WTC11 (cell line): Measurements from ENCODE around the gene PCGF2. TPM values are rescaled to one million over a fixed set of nuclear protein-coding genes. Genes with fewer than 3 reads are reported as not detected.

Experiments
- ATAC-seq: fragments of 200-7000 bp; cut with Tn5 transposase; 2 replicates; pipeline ENCODE4 v1.10.0; 2021; ENCODE audit warnings: mild to moderate bottlenecking, moderate library complexity
- CTCF ChIA-PET: fragments of 300-600 bp; sonication (Branson Sonifier 250); formaldehyde crosslinking; loops from one replicate; lab custom pipeline; 2021; ENCODE audit warnings: antibody characterized with exemption; lab: Charles Lee
- POLR2A ChIA-PET: fragments of 350-600 bp; sonication (Branson Sonifier 250); formaldehyde crosslinking; loops from one replicate; lab custom pipeline; 2021; ENCODE audit warnings: antibody characterized with exemption; lab: Charles Lee
- DNase-seq: peaks from one replicate; pipeline ENCODE4 v3.0.0; 2021; ENCODE audit warnings: low spot score
- H3K27ac Mint-ChIP-seq: 2 replicates; pipeline ENCODE4 v1.8.0; 2021; ENCODE audit warnings: mixed read lengths
- H3K27me3 Mint-ChIP-seq: 2 replicates; pipeline ENCODE4 v1.8.0; 2021; ENCODE audit warnings: low read depth, mild to moderate bottlenecking, moderate library complexity, mixed read lengths
- H3K36me3 Mint-ChIP-seq: 2 replicates; pipeline ENCODE4 v1.8.0; 2021; ENCODE audit warnings: mixed read lengths
- H3K4me1 Mint-ChIP-seq: 2 replicates; pipeline ENCODE4 v1.8.0; 2022; ENCODE audit warnings: mixed read lengths
- H3K4me3 Mint-ChIP-seq: 2 replicates; pipeline ENCODE4 v1.8.0; 2021; ENCODE audit warnings: mild to moderate bottlenecking, moderate library complexity, mixed read lengths
- H3K9me3 Mint-ChIP-seq: 2 replicates; pipeline ENCODE4 v1.8.0; 2021; ENCODE audit warnings: mixed read lengths
- ARID4B ChIP-seq: sonication (generic); formaldehyde crosslinking; IDR thresholded peaks from 2 replicates; pipeline ENCODE4 v1.8.0; 2023; ENCODE audit warnings: missing genetic modification reagents, mild to moderate bottlenecking, borderline replicate concordance
- EMX1 ChIP-seq: fragments of 250-450 bp; sonication (Bioruptor Pico); IDR thresholded peaks from 2 replicates; pipeline ENCODE4 v1.8.0; 2021; ENCODE audit warnings: mild to moderate bottlenecking
- ERG ChIP-seq: fragments of 250-450 bp; sonication (Bioruptor Pico); IDR thresholded peaks from 2 replicates; pipeline ENCODE4 v1.8.0; 2021; ENCODE audit warnings: mild to moderate bottlenecking
- FOXP1 ChIP-seq: sonication (generic); formaldehyde crosslinking; IDR thresholded peaks from 2 replicates; pipeline ENCODE4 v1.8.0; 2022; ENCODE audit warnings: missing genetic modification reagents, mild to moderate bottlenecking, moderate library complexity, borderline replicate concordance
- GRHL2 ChIP-seq: fragments of 250-450 bp; sonication (Bioruptor Pico); IDR thresholded peaks from 2 replicates; pipeline ENCODE4 v1.8.0; 2022; ENCODE audit warnings: mild to moderate bottlenecking, moderate library complexity; ENCODE audit not compliant: insufficient replicate concordance, severe bottlenecking
- HMGXB4 ChIP-seq: sonication (generic); formaldehyde crosslinking; IDR thresholded peaks from 2 replicates; pipeline ENCODE4 v1.8.1; 2023; ENCODE audit warnings: mild to moderate bottlenecking, moderate library complexity, missing genetic modification reagents
- NR3C1 ChIP-seq: sonication (generic); formaldehyde crosslinking; conservative IDR thresholded peaks from 2 replicates; pipeline ENCODE4 v1.8.1; 2023; ENCODE audit warnings: low read depth, mild to moderate bottlenecking, missing genetic modification reagents
- RELA ChIP-seq: sonication (generic); formaldehyde crosslinking; IDR thresholded peaks from 2 replicates; pipeline ENCODE4 v1.8.1; 2022; ENCODE audit warnings: missing genetic modification reagents, mild to moderate bottlenecking, borderline replicate concordance
- SMAD3 ChIP-seq: sonication (generic); formaldehyde crosslinking; IDR thresholded peaks from 2 replicates; pipeline ENCODE4 v1.8.0; 2022; ENCODE audit warnings: missing genetic modification reagents, mild to moderate bottlenecking, borderline replicate concordance
- SOX15 ChIP-seq: fragments of 250-450 bp; sonication (Bioruptor Pico); IDR thresholded peaks from 2 replicates; pipeline ENCODE4 v1.9.0; 2021; ENCODE audit warnings: mild to moderate bottlenecking
- TEAD4 ChIP-seq: sonication (generic); formaldehyde crosslinking; IDR thresholded peaks from 2 replicates; pipeline ENCODE4 v1.8.0; 2022; ENCODE audit warnings: mild to moderate bottlenecking, missing genetic modification reagents
- USF2 ChIP-seq: sonication (generic); formaldehyde crosslinking; IDR thresholded peaks from 2 replicates; pipeline ENCODE4 v1.8.1; 2023; ENCODE audit warnings: mild to moderate bottlenecking, missing genetic modification reagents, moderate library complexity
- ZNF121 ChIP-seq: sonication (generic); formaldehyde crosslinking; IDR thresholded peaks from 2 replicates; pipeline ENCODE4 v1.8.0; 2023; ENCODE audit warnings: missing genetic modification reagents
- ZNF138 ChIP-seq: sonication (generic); formaldehyde crosslinking; conservative IDR thresholded peaks from 2 replicates; pipeline ENCODE4 v1.8.1; 2022; ENCODE audit warnings: mild to moderate bottlenecking, moderate library complexity, missing genetic modification reagents
- ZNF219 ChIP-seq: sonication (generic); formaldehyde crosslinking; IDR thresholded peaks from 2 replicates; pipeline ENCODE4 v1.8.0; 2023; ENCODE audit warnings: missing genetic modification reagents, mild to moderate bottlenecking, borderline replicate concordance
- ZNF232 ChIP-seq: sonication (generic); formaldehyde crosslinking; IDR thresholded peaks from 2 replicates; pipeline ENCODE4 v1.8.0; 2022; ENCODE audit warnings: mild to moderate bottlenecking, missing genetic modification reagents
- ZNF317 ChIP-seq: sonication (generic); formaldehyde crosslinking; IDR thresholded peaks from 2 replicates; pipeline ENCODE4 v1.8.1; 2023; ENCODE audit warnings: low read depth, mild to moderate bottlenecking, moderate library complexity, missing genetic modification reagents, borderline replicate concordance
- ZNF423 ChIP-seq: fragments of 250-450 bp; sonication (Bioruptor Pico); IDR thresholded peaks from 2 replicates; pipeline ENCODE4 v2.1.2; 2022; ENCODE audit warnings: mild to moderate bottlenecking, moderate library complexity
- total RNA-seq: library from RNA; stranded (reverse); gene quantifications from 3 replicates; pipeline ENCODE4 v1.2.3, GENCODE V29; 2021
- TF ChIP-seq, protein P1 (sequence below): sonication (generic); formaldehyde crosslinking; IDR thresholded peaks from 2 replicates; pipeline ENCODE4 v1.8.1; 2022; ENCODE audit warnings: low read depth, mild to moderate bottlenecking, moderate library complexity, missing genetic modification reagents, borderline replicate concordance
- TF ChIP-seq, protein P2 (sequence below): sonication (generic); formaldehyde crosslinking; IDR thresholded peaks from 2 replicates; pipeline ENCODE4 v1.8.1; 2023; ENCODE audit warnings: mild to moderate bottlenecking, missing genetic modification reagents, moderate library complexity

PCGF2 gene
- total RNA-seq, 1 experiment from 2014 or later: 104 TPM

- TF ChIP-seq RELA (CRISPR knock-in tag): no peak
- peak; percentile 32; the same call in 1 of the 2 replicates for TF ChIP-seq ZNF423 (CRISPR knock-in tag)
- TF ChIP-seq ZNF232 (CRISPR knock-in tag): no peak
- H3K4me1 Mint-ChIP-seq: peaks cover 42% of the 10 kb centered on the region
- ChIA-PET CTCF (interaction anchor here (0.9 to 4.4 kb wide), 2 partner anchors 14 to 191 kb away, joined by 3 to 45 read pairs; no protein-coding TSS in a partner anchor), POLR2A (interaction anchor here (0.6 to 1.6 kb wide), 3 partner anchors 29 to 424 kb away, joined by 3 to 6 read pairs (median 4); partner anchors contain the start of gene MLLT6)
- H3K27me3 Mint-ChIP-seq: peaks cover 2% of the 10 kb centered on the region
- H3K36me3 Mint-ChIP-seq: peaks cover 6% of the 10 kb centered on the region
- peak; percentile 31 for DNase-seq
- peak overlapping the region; percentile 97 for H3K4me3 Mint-ChIP-seq
- no peaks in the 10 kb centered on the region for H3K9me3 Mint-ChIP-seq
- no peak for ATAC-seq
- no peak overlapping the region for H3K27ac Mint-ChIP-seq
Measured at GRCh38 chr17:38748892-38749222, 721 bp upstream of the PCGF2 start.

DNA sequence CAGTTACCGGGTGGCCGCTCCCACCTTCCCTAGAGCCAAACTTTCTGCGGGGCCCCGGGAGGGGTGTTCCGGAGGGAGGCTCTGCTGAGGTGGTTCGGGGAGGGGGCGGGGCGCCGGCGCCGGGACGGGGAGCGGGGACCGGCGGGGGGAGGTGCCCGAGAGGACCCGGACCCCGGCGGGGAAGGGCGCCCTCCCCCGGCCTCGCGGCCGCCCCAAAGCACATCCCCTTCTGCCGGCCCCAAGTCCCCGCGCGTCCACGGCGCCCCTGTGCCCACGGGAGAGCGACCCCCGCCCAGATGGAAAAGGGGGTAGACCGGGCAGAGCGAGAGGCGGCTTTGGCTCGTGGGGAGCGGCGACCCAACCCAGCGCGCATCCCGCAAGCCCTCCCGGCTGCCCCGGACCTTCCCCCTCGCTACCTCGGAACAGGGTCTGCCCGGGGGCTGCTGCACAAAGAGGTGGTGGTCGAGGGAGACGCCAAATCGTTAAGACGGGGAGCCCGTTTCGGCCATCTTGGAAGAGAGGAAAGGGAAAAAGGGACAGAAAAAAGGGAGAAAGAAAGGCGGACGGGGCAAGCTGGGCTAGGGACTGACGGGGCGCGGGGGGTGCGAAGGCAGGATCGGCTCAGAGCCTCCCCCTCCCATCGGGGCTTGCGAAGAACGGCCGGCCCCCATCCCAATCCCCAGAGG, 530 bp downstream of the PCGF2 start:
- Mint-ChIP-seq H3K27ac (peak overlapping the region; percentile 68; the same call in 1 of the 2 replicates), H3K36me3 (peaks cover 6% of the 10 kb centered on the region), H3K9me3 (no peaks in the 10 kb centered on the region), H3K27me3 (peaks cover 2% of the 10 kb centered on the region), H3K4me1 (peaks cover 48% of the 10 kb centered on the region), H3K4me3 (peak overlapping the region; percentile 86)
- DNase-seq (peak; percentile 64), ATAC-seq (no peak)
- POLR2A ChIA-PET: no interaction called here
- CTCF ChIA-PET: no interaction called here
- TF ChIP-seq, protein P1, sequence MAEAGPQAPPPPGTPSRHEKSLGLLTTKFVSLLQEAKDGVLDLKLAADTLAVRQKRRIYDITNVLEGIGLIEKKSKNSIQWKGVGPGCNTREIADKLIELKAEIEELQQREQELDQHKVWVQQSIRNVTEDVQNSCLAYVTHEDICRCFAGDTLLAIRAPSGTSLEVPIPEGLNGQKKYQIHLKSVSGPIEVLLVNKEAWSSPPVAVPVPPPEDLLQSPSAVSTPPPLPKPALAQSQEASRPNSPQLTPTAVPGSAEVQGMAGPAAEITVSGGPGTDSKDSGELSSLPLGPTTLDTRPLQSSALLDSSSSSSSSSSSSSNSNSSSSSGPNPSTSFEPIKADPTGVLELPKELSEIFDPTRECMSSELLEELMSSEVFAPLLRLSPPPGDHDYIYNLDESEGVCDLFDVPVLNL (CRISPR knock-in tag): peak; percentile 63; the same call in 1 of the 2 replicates
- TF ChIP-seq ERG (CRISPR knock-in tag) (no peak), ZNF138 (CRISPR knock-in tag) (no peak), ZNF423 (CRISPR knock-in tag) (no peak), USF2 (no peak), GRHL2 (CRISPR knock-in tag) (no peak), TEAD4 (CRISPR knock-in tag) (no peak), ZNF121 (CRISPR knock-in tag) (no peak), SOX15 (CRISPR knock-in tag) (no peak), SMAD3 (CRISPR knock-in tag) (no peak), FOXP1 (CRISPR knock-in tag) (peak; percentile 59; the same call in 1 of the 2 replicates), EMX1 (CRISPR knock-in tag) (no peak), HMGXB4 (peak; percentile 79), ZNF317 (CRISPR knock-in tag) (no peak), ARID4B (peak; percentile 2; the same call in 1 of the 2 replicates), ZNF232 (CRISPR knock-in tag) (no peak), NR3C1 (CRISPR knock-in tag) (no peak), ZNF219 (CRISPR knock-in tag) (no peak)
- TF ChIP-seq, protein P2, sequence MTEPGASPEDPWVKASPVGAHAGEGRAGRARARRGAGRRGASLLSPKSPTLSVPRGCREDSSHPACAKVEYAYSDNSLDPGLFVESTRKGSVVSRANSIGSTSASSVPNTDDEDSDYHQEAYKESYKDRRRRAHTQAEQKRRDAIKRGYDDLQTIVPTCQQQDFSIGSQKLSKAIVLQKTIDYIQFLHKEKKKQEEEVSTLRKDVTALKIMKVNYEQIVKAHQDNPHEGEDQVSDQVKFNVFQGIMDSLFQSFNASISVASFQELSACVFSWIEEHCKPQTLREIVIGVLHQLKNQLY (CRISPR knock-in tag): no peak
